Measurements from ENCODE around the gene TSFM. TPM values are rescaled to one million over a fixed set of nuclear protein-coding genes. Genes with fewer than 3 reads are reported as not detected.

TSFM gene
- total RNA-seq, 1 experiment from 2014 or later = 40.3 TPM

- H3K36me3 ChIP-seq (ENCODE audit: control insufficient read depth, insufficient read depth, low read length) = peaks cover 11% of the 10 kb centered on the region
- H3K27ac ChIP-seq (ENCODE audit: low read length) = no peak overlapping the region
- no TSS peak for BruUV-seq (replicated peaks)
Observed at GRCh38 chr12:57753756-57754337, 28.7 kb upstream of the TSFM start.

GRCh38 chr12:57754411-57755193 lies 28.0 kb upstream of the TSFM start, which contains the start of gene MARCHF9:
Gene MARCHF9 (plus strand): TSS chr12:57755103. CDS start chr12:57755529, 426 bp downstream.
- peaks cover 9% of the 10 kb centered on the region for H3K27me3 ChIP-seq (ENCODE audit: control insufficient read depth, insufficient read depth, low read length)
- H3K4me3 ChIP-seq (ENCODE audit: low read depth in 2 of 2, low read length in 2 of 2) = peak within 1 kb of the TSS; percentile 45 to 55
- DNase-seq (ENCODE audit: low read depth, low spot score) (no peak), ATAC-seq (peak; percentile 28)
- no peaks in the 10 kb centered on the region for H3K9me3 ChIP-seq (ENCODE audit: control insufficient read depth, insufficient read depth, low read depth, low read length)
- in situ Hi-C loops (cut with HindIII; ENCODE audit: low pct_unique_long_range_greater_than_20kb, low sequenced_read_pairs) = no loop called here
- TF ChIP-seq POLR2AphosphoS5 (IDR thresholded peaks at IDR 0.05; ENCODE audit: low read depth, low read length) = no peak
- no peak for TF ChIP-seq TCF7L2 (IDR thresholded peaks at IDR 0.05; ENCODE audit: low read depth, low read length)
- TF ChIP-seq SIN3A (IDR thresholded peaks at IDR 0.05; ENCODE audit: borderline replicate concordance, insufficient read depth, low read depth, low read length) = no peak
- no peak for TF ChIP-seq REST (IDR thresholded peaks at IDR 0.05; ENCODE audit: insufficient read depth in 1 of 2, low read depth in 2 of 2, low read length in 1 of 2)
- TF ChIP-seq CTCF (IDR thresholded peaks at IDR 0.05) = no peak
- BruUV-seq (replicated peaks) = no TSS peak
- ChIA-PET POLR2A (no interaction called here), CTCF (no interaction called here)
- peaks cover 14% of the 10 kb centered on the region for H3K4me1 ChIP-seq (ENCODE audit: control insufficient read depth, insufficient read depth, low read length)
- no peak within 1 kb of the TSS for H3K27ac ChIP-seq (ENCODE audit: low read length)
- peaks cover 11% of the 10 kb centered on the region for H3K36me3 ChIP-seq (ENCODE audit: control insufficient read depth, insufficient read depth, low read length)
- intact Hi-C loops (cut with micrococcal nuclease; ENCODE audit: unreplicated experiment) = no loop called here

More at GRCh38 chr12:57753756-57754337, 28.7 kb upstream of the TSFM start:
- peaks cover 14% of the 10 kb centered on the region for H3K4me1 ChIP-seq (ENCODE audit: control insufficient read depth, insufficient read depth, low read length)
- ATAC-seq = no peak
- CTCF ChIA-PET = no interaction called here
- peaks cover 9% of the 10 kb centered on the region for H3K27me3 ChIP-seq (ENCODE audit: control insufficient read depth, insufficient read depth, low read length)
- H3K9me3 ChIP-seq (ENCODE audit: control insufficient read depth, insufficient read depth, low read depth, low read length) = no peaks in the 10 kb centered on the region
- TF ChIP-seq POLR2AphosphoS5 (IDR thresholded peaks at IDR 0.05; ENCODE audit: low read depth, low read length) (no peak), REST (IDR thresholded peaks at IDR 0.05; ENCODE audit: insufficient read depth in 1 of 2, low read depth in 2 of 2, low read length in 1 of 2) (no peak), SIN3A (IDR thresholded peaks at IDR 0.05; ENCODE audit: borderline replicate concordance, insufficient read depth, low read depth, low read length) (no peak), TCF7L2 (IDR thresholded peaks at IDR 0.05; ENCODE audit: low read depth, low read length) (no peak)
- DNase-seq (ENCODE audit: low read depth, low spot score) = no peak
- in situ Hi-C loops (cut with HindIII; ENCODE audit: low pct_unique_long_range_greater_than_20kb, low sequenced_read_pairs) = no loop called here
- H3K4me3 ChIP-seq (ENCODE audit: low read depth in 2 of 2, low read length in 2 of 2) = 0 out of 4 replicates have a peak overlapping the region, but pooled peaks of 1 of the 2 experiments have one; percentile 55
- POLR2A ChIA-PET = no interaction called here
- intact Hi-C loops (cut with micrococcal nuclease; ENCODE audit: unreplicated experiment) = no loop called here

Data from Panc1 (cell line).